HEK293 (cell line): ENCODE data around the gene WDR70.

Experiments
- CTCF ChIA-PET: fragments of 350-600 bp; formaldehyde crosslinking; extraction: SDS; loops from one replicate; lab custom pipeline; 2021; ENCODE audit warnings: antibody characterized with exemption; lab: Yijun Ruan, JAX
- POLR2A ChIA-PET: fragments of 300-600 bp; formaldehyde crosslinking; extraction: SDS; loops from one replicate; lab custom pipeline; 2020; ENCODE audit warnings: antibody characterized with exemption, inconsistent platforms; lab: Yijun Ruan, JAX
- H3K27ac ChIP-seq: fragments of 200-500 bp; sonication (Bioruptor generic); 2 replicates; pipeline ENCODE4 v1.5.1; 2014; ENCODE audit warnings: low read depth, low read length, control low read depth, inconsistent platforms; ENCODE audit errors: extremely low read depth
- H3K36me3 ChIP-seq, 2 experiments: fragments of 200-500 bp in 1 of 2; sonication (Bioruptor generic) in 1 of 2; 1 replicate in 1 of 2; 2 replicates in 1 of 2; pipeline ENCODE4 v1.5.1; 2014 to 2017; ENCODE audit warnings: inconsistent platforms in 2 of 2, low read length in 2 of 2; ENCODE audit not compliant: control insufficient read depth in 2 of 2, insufficient read depth in 1 of 2
- H3K4me1 ChIP-seq: fragments of 200-500 bp; sonication (Bioruptor generic); 2 replicates; pipeline ENCODE4 v1.5.1; 2014; ENCODE audit warnings: mild to moderate bottlenecking, low read length, inconsistent platforms; ENCODE audit not compliant: control insufficient read depth, insufficient read depth
- H3K4me3 ChIP-seq: 2 replicates; pipeline ENCODE4 v1.5.1; 2011; ENCODE audit warnings: low read depth, mild to moderate bottlenecking, control low read depth, low read length, moderate library complexity
- H3K9me3 ChIP-seq: fragments of 200-500 bp; sonication (Bioruptor generic); 2 replicates; pipeline ENCODE4 v1.5.1; 2014; ENCODE audit warnings: low read depth, low read length, inconsistent platforms; ENCODE audit not compliant: control insufficient read depth, insufficient read depth
- BCL11B ChIP-seq: fragments of 450-650 bp; formaldehyde crosslinking; IDR thresholded peaks from 2 replicates; pipeline ENCODE4 v1.5.1; 2016; ENCODE audit warnings: low read depth, missing biosample characterization, missing genetic modification characterization
- BCL6B ChIP-seq: fragments of 450-650 bp; formaldehyde crosslinking; IDR thresholded peaks from 2 replicates; pipeline ENCODE4 v1.5.1; 2017; ENCODE audit warnings: missing biosample characterization, missing genetic modification characterization
- GFI1B ChIP-seq: fragments of 450-650 bp; formaldehyde crosslinking; IDR thresholded peaks from 2 replicates; pipeline ENCODE4 v1.5.1; 2016; ENCODE audit warnings: missing biosample characterization, missing genetic modification characterization
- HOXA7 ChIP-seq: sonication (generic); formaldehyde crosslinking; IDR thresholded peaks from 2 replicates; pipeline ENCODE4 v1.8.1; 2022; ENCODE audit warnings: missing genetic modification reagents, borderline replicate concordance
- IKZF3 ChIP-seq: fragments of 450-650 bp; IDR thresholded peaks from 2 replicates; pipeline ENCODE4 v1.5.0; 2018; ENCODE audit warnings: missing biosample characterization, mild to moderate bottlenecking, missing genetic modification characterization, moderate library complexity
- KLF16 ChIP-seq: fragments of 450-650 bp; formaldehyde crosslinking; IDR thresholded peaks from 2 replicates; pipeline ENCODE4 v1.5.1; 2017; ENCODE audit warnings: missing biosample characterization, missing genetic modification characterization
- KLF7 ChIP-seq: fragments of 450-650 bp; formaldehyde crosslinking; IDR thresholded peaks from 2 replicates; pipeline ENCODE4 v1.5.1; 2016; ENCODE audit warnings: missing biosample characterization, missing genetic modification characterization, borderline replicate concordance
- PRDM1 ChIP-seq: fragments of 450-650 bp; formaldehyde crosslinking; IDR thresholded peaks from 2 replicates; pipeline ENCODE4; 2016; ENCODE audit warnings: missing biosample characterization, missing genetic modification characterization
- PRDM4 ChIP-seq: fragments of 450-650 bp; formaldehyde crosslinking; IDR thresholded peaks from 2 replicates; pipeline ENCODE4 v1.5.1; 2017; ENCODE audit warnings: missing biosample characterization, missing genetic modification characterization
- TSHZ1 ChIP-seq: fragments of 450-650 bp; formaldehyde crosslinking; IDR thresholded peaks from 2 replicates; pipeline ENCODE4 v1.5.1; 2016; ENCODE audit warnings: missing biosample characterization, missing genetic modification characterization, borderline replicate concordance
- ZBTB44 ChIP-seq: fragments of 450-650 bp; IDR thresholded peaks from 2 replicates; pipeline ENCODE4 v1.5.1; 2018; ENCODE audit warnings: missing biosample characterization, mild to moderate bottlenecking, missing genetic modification characterization
- ZNF10 ChIP-seq: fragments of 450-650 bp; formaldehyde crosslinking; IDR thresholded peaks from 2 replicates; pipeline ENCODE4 v1.5.1; 2017; ENCODE audit warnings: missing biosample characterization, missing genetic modification characterization
- ZNF140 ChIP-seq: fragments of 450-650 bp; formaldehyde crosslinking; IDR thresholded peaks from 2 replicates; pipeline ENCODE4 v1.5.1; 2016; ENCODE audit warnings: missing biosample characterization, missing genetic modification characterization
- ZNF184 ChIP-seq: fragments of 450-650 bp; IDR thresholded peaks from 2 replicates; pipeline ENCODE4 v1.5.1; 2018; ENCODE audit warnings: missing biosample characterization, mild to moderate bottlenecking, missing genetic modification characterization
- ZNF426 ChIP-seq: fragments of 450-650 bp; formaldehyde crosslinking; IDR thresholded peaks from 2 replicates; pipeline ENCODE4 v1.5.1; 2017; ENCODE audit warnings: missing biosample characterization, missing genetic modification characterization, mild to moderate bottlenecking, inconsistent platforms, moderate library complexity
- TF ChIP-seq, protein P1 (sequence below): fragments of 450-650 bp; formaldehyde crosslinking; IDR thresholded peaks from 2 replicates; pipeline ENCODE4 v1.5.1; 2016; ENCODE audit warnings: missing biosample characterization, missing genetic modification characterization
- TF ChIP-seq, protein P2 (sequence below): fragments of 450-650 bp; formaldehyde crosslinking; IDR thresholded peaks from 2 replicates; pipeline ENCODE4 v1.5.1; 2016; ENCODE audit warnings: missing biosample characterization, missing genetic modification characterization

WDR70 gene

GRCh38 chr5:37767251-37767650 lies 388.1 kb downstream of the WDR70 start:
- ChIA-PET CTCF (interaction anchor here (0.5 to 0.7 kb wide), 3 partner anchors 42 to 1344 kb away, joined by 3 to 4 read pairs (median 3); no protein-coding TSS in a partner anchor), POLR2A (no interaction called here)
- Histone ChIP-seq H3K27ac (no peak overlapping the region), H3K36me3 (no peaks in the 10 kb centered on the region), H3K4me1 (no peaks in the 10 kb centered on the region), H3K9me3 (no peaks in the 10 kb centered on the region), H3K4me3 (no peak overlapping the region)
- TF ChIP-seq ZNF140 (tag by site-specific recombination) (no peak), BCL11B (no peak), BCL6B (tag by site-specific recombination) (no peak), PRDM1 (tag by site-specific recombination) (no peak), PRDM4 (tag by site-specific recombination) (no peak), GFI1B (tag by site-specific recombination) (no peak), ZBTB44 (tag by site-specific recombination) (no peak), IKZF3 (no peak), ZNF426 (tag by site-specific recombination) (no peak), ZNF184 (tag by site-specific recombination) (no peak), KLF16 (tag by site-specific recombination) (no peak), TSHZ1 (tag by site-specific recombination) (no peak), HOXA7 (CRISPR knock-in tag) (no peak), KLF7 (tag by site-specific recombination) (no peak), ZNF10 (tag by site-specific recombination) (no peak)
- TF ChIP-seq, protein P1, sequence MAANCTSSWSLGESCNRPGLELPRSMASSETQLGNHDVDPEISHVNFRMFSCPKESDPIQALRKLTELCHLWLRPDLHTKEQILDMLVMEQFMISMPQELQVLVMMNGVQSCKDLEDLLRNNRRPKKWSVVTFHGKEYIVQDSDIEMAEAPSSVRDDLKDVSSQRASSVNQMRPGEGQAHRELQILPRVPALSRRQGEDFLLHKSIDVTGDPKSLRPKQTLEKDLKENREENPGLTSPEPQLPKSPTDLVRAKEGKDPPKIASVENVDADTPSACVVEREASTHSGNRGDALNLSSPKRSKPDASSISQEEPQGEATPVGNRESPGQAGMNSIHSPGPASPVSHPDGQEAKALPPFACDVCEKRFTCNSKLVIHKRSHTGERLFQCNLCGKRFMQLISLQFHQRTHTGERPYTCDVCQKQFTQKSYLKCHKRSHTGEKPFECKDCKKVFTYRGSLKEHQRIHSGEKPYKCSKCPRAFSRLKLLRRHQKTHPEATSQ (tag by site-specific recombination), result no peak
- TF ChIP-seq, protein P2, sequence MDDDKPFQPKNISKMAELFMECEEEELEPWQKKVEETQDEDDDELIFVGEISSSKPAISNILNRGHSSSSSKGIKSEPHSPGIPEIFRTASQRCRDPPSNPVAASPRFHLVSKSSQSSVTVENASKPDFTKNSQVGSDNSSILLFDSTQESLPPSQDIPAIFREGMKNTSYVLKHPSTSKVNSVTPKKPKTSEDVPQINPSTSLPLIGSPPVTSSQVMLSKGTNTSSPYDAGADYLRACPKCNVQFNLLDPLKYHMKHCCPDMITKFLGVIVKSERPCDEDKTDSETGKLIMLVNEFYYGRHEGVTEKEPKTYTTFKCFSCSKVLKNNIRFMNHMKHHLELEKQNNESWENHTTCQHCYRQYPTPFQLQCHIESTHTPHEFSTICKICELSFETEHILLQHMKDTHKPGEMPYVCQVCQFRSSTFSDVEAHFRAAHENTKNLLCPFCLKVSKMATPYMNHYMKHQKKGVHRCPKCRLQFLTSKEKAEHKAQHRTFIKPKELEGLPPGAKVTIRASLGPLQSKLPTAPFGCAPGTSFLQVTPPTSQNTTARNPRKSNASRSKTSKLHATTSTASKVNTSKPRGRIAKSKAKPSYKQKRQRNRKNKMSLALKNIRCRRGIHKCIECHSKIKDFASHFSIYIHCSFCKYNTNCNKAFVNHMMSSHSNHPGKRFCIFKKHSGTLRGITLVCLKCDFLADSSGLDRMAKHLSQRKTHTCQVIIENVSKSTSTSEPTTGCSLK (tag by site-specific recombination), result no peak
